HG03442 (cell line): ENCODE results near the gene FHL3.
"Not testable (repeated sequence)": the region's sequence is repeated elsewhere in the genome, so short reads cannot be mapped to it uniquely, and the experiment has no call there.

ENCODE experiments used
- ATAC-seq: cut with Tn5 transposase; IDR thresholded peaks from one replicate; pipeline ENCODE4 v1.9.1; 2021; ENCODE audit warnings: mild to moderate bottlenecking, moderate library complexity; ENCODE audit not compliant: unreplicated experiment

Gene FHL3

DNA sequence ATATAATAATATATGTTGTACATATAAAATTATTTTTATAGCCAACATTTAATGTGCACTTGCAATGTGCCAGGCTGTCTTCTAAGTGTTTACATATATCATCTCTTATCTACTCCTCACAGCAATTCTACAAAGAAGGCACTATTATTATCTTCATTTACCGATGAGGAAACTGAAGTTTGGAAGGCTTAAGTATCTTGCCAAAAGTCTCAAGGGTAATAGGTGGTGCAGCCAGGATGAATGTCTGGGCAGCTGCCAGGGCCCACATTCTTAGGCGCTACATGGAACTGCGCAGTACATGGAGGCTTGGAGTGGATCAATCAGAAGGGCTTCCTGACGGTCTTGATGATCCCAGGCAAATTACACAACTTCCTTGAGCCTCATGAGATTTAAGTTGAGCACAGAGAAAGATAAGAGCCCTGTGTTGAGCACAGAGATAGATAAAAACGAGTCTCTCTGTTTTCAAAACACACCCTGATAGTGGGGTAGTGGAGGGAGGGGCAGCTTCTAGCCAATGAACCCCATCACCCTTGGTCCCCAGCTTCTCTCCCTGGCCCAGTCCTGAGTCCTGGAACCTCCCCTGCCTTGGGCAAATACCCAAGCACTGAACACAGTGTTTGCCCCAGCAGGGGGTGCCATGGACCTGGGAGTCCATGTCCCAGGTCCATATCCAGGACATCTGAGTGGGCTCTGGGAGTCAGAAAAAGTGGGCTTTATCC is 32.1 kb upstream of the FHL3 start:
- no peak for ATAC-seq

DNA sequence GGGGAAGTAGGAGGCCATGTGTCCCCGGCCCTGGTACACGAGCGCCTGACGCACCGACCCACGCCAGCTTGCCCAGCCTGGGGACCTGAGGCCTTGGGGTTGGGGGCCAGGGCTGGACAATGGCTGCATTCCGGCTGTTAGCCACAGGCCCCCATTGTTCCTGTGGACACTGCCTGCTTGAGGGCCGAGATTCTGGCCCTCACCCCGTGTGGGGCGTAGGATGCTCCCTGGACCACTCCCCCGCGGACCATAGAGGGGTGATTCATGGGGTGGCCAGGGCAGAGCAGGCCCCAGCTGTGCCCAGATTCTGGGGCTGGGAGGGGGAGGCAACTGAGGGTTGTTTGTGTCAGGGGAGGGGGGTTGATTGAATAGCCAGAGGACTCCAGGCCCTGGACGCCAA is 29.6 kb upstream of the FHL3 start:
- ATAC-seq, result no peak

DNA sequence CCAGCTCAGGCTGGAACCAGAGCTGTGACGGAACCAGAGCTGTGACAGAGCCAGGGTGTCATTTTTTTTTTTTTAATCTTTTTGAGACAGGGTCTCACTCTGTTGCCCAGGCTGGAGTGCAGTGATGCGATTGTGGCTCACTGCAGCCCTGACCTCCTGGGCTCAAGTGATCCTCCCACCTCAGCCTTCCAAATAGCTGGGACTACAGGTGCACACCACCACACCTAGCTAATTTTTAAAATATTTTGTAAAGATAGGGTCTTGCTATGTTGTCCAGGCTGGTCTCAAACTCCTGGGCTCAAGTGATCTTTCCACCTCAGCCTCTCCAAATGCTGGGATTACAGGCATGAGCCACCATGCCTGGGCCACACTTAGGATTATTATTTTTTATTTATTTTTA is 27.7 kb upstream of the FHL3 start:
- ATAC-seq, result not testable (repeated sequence)

DNA sequence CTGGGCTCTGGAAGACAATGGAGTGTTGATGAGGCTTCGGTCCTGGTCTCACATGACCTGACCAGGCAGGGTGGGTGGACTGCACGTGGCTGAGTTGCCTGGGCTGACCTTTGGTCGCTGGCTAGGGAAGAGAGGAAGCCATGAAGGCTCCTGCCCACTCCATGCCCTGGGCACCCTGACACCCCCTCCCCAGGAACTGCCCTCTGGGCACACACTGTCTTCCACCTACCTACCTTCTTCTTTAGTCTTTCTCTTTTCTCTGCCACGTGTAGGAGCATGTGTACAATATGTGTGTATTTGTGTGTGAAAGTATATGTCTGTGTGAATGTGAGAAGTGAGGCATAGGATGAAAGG is 26.2 kb upstream of the FHL3 start:
- no peak for ATAC-seq

DNA sequence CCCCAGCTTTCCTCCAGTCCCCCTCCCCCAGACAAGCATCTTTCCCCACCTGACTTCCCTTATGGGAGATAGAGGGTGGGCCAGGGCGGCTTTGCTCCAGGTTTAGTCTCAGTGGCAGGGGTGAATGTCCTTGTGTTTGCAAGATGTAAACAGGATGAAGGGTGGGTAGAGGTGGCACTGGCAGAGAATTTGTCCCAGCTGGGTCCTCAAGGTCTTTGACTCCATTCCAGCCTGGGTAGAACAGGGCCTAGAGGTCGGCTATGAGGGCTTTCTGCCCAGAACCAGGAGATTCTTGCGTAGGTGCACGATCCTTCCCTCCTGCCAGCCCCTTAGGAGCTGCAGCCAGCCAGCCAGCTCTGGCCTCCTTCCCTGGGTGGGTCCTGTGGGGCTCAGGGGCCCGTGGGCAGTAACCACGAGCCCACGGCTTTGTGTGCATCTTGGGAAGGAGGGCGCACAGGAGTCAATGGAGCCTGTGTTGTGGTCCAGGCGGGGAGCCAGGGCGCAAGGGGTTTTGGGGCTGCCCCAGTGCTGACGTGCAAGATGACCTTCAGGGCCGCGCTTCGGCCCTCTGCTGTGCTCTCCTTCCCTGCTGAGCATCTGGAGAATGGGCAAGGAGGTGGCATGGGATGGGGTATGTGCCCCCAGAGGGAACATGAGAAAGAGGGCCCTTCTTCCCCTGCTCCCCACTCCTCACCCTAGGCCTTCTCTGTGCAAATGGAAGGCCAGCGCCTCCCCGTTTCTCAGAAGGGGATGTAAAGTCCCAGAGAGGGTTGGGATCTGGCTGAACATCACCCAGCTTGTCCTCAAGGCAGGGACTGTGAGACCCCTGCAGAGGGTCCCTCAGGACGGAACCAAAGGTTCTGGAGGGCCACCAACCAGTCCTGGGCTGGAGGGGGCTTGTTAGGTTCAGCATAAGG is 25.5 kb upstream of the FHL3 start:
- ATAC-seq, result no peak

DNA sequence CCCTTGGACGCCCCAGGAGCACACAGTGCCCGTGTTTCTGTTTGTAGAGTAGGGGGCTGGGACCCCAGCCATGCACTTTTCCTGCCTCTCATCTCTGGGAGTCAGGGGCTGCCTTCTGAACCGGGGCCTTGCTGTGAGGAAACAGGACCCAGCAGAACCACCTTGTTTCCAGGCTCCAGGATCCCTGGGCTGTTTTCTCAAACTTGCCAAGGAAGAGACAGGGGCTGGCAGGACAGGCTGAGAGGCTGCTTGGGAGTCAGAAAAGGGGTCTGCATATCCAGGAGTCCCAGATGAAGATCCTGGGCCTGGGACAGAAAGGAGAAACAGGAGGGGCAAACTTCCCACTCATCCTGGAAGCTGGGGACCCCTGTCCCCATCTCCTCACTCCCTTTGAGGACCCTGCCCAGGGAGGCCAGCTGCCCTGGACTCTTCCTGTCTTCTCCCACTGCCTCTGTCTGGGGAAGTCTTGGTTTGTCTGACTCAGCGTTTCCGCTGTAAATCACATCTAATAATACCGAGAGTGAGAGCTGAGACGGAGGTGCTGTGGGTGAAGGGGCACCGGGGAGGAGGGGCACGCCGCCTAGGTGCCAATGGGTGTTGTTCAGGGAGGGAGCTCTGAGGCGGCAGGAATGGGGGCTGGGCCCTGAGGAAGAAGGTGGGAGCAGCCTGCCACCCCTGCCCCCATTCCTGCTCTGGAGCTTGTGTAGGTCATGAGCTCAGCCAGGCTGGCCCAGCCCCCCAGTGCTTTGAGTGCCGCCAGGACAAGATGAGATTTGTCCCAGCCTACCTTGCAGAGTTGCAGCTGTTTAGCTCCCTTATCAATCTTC is 24.6 kb upstream of the FHL3 start:
- peak; percentile 51 for ATAC-seq

DNA sequence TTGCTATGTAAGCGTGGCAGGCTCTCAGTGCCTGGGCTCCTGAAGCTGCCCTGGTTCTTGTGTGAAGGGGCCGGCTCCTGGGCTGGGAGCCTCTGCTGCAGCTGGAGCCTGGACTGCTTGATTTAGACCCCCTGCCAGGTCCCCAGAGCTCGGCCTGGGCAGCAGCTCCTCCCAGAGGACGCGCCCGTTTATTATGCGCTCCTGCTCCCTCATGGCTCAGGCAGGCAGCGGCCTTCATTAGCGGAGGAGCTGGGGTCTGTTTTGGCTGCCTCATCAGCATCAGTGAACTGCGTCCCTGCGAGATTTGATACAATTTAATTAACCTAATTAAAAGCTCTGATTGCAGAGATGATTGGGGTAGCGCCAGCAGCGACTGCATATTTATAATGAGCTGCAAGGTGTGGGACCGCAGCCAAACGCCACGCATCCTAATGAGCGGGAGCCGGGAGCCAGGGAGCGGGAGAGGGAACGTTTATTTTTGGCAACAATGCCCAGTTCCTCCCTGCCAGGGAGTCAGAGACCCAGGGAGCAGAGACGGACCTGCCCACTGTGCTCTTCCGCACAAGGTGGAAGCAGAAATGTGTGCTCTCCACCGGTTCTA is 23.9 kb upstream of the FHL3 start:
- no peak for ATAC-seq

DNA sequence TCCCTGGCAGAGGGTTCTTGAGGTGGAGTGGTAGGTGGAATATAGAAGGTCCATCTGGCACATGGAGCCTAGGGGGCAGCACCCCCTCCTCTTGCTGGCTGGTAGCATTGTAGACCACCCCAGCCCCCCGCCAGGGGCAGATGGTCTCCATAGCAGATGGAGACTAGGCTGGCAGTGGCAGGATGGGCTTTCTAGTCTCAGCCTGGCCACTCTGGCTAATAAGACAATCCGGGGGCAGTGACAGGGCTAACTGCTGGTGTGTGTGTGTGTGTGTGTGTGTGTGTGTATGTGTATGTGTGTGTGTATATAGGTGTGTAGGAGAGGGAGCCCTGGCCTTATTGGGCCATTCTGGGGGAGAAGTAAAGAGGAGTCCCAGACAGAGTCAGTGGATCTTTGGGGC is 23.4 kb upstream of the FHL3 start:
- no peak for ATAC-seq

DNA sequence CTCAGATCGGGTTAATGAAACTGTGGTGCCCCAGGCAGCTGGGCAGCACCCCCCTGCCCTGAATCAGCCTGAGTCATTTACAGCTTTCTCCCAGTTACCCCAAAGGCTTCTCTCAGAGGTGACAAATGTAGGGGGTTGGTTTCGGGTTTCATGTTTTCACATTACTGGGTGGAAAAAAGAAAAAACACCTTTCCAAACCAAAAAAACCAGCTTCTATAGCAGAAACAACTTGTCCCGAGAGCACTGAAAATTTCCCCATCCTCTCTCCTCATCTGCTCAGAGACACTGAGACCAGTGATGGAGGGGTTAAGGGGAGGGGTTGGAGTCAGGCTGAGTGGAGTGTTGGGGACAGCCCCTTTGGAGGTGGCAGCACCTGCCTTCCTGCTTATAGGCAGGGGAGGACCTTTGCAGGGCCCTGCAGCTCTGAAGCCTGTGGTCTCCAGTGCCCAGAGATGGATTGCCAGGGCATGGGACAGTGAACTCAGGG is 22.8 kb upstream of the FHL3 start:
- peak; percentile 62 for ATAC-seq

DNA sequence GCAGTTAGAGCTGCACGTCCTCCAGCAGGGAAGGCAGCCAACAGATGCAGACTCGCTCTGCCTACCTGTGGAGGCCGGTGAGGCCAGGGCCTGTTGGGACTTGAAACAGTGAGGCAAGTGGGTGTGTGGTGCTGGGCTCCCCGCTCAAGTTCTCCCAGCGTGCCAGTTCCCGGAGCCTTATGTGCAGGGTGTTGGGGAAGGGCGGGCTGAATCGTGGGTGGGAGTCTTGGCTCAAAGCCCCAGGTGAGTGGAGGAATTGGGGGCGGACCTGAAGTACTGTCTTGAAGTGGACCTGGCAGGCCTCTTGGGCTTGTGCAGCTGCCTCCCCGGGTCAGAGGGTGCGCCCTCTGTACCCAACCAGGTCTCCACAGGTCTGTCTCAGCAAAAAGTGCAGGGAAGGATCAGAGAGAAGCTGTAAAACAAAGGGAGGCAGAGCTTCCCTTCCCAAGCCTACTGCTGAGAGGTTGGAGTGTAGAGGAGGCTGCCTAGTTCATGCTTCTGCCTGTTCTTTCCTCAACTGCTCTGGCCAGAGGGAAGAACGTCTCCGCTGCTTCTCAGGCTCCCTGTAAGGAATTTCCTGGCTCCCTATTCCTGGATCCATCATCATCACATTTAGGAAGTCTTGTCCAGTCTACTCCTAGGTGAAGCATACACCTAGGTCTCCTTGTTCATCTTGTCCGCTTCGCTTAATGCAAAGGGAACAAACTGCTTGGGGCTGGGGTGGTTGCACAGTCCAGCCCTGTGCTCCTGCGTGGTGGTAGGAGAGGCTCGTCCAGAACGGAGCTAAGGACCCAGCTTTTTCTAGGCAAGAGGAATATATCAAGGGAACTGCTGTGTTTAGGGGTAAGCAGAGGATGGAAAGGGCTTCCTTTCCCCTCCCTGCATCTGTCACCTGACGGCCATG is 22.1 kb upstream of the FHL3 start:
- ATAC-seq, result no peak

DNA sequence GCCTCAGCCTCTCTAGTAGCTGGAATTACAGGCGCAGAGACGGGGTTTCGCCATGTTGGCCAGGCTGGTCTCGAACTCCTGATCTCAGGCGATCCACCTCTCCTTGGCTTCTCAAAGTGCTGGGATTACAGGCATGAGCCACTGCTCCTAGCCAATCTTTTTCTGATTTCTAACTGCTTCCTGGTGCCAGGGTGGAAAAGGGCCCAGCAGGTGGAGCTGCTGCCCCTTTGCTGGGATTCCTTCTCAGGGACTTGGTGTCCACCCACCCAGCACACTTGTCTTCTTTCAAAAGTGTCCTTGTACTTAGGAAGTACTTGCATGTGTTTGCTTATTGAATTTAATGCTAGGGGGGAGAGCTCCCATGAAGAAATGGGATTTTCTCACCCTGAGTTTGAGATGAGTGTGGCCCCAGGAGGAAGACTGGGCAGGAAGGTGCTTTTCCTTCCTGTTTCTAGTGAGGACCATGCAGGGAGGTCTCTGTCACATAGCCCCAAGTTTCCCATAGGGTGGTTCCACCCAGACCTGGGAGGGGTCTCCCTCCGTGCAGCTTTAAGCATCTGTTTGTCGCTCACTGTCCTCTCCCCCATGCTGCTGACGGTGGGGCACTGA is 21.4 kb upstream of the FHL3 start:
- ATAC-seq, result no peak

DNA sequence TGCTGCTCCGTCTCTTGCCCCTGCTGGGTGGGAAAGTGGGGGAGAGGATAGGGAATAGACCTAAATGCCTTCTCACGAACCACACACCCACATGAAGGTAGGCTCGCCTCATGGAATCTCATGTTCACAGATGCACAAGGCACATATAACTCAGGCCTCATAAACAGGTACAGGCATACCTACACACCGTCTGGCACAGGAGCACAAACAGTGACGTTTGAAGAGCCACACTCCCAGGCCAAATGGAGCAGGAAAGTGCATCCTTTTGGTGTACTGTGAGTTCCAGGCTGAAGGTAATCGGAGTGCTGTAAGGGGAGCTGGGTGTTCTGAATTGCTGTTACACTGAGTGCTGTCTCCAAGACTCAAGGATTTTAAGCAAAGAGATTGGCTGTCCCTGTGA is 20.4 kb upstream of the FHL3 start:
- no peak for ATAC-seq

DNA sequence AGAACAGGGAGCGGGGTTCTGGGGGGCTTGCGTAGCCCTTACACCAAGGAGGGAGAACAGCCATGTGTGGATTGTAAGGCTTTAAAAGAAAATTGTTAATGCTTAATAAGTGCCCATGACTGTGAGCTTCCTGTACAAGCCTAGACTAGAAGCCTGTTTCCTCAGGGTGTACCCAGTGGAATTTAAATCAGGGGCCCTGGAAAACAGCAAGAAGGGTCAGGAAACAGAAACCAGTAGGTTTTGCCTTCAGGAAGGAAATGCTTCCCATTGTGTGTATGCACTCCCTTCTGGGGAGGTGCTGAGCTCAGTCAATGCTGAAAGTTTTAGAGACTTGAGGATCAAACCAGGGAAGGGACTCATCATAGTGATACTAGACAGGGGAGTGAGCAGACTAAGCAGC is 19.9 kb upstream of the FHL3 start:
- no peak for ATAC-seq

DNA sequence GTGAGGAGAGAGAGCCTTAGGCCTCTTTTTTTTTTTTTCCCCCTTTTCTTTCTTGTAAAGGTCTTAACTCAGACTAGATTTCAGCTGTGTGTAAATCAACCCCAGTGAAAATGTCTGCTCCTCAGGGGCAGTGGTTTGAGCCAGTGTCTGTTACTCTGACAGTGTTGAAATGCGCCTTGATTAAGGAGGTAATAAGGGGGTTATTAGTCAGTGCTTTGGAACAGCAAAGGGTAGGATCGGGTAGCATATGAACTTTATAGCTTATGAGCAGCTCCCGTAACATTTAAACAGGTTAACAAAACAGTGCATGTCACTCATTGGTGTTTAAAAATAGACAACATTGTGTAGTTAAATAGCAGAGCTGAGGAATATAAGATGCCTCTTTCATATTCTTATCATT is 17.5 kb upstream of the FHL3 start:
- ATAC-seq, result no peak

DNA sequence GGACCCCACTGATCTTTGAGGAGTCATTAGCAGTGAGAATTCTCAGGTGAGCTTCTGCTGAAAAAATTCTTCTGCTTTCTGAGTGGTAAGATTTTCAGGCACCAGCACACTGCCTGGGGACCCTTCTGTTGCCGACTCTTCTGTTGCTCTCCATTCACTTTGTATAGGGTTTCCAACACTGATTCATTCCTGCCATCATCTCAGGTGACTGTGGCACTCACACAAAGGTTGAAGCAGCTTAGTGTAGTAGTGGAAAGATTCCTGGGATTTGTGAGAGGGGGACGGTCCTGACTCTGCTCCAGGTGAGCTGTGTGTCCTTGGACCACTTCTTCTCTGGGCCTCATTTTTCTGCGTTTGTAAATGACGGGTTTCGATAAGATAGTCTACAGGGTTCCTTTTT is 16.7 kb upstream of the FHL3 start:
- no peak for ATAC-seq

DNA sequence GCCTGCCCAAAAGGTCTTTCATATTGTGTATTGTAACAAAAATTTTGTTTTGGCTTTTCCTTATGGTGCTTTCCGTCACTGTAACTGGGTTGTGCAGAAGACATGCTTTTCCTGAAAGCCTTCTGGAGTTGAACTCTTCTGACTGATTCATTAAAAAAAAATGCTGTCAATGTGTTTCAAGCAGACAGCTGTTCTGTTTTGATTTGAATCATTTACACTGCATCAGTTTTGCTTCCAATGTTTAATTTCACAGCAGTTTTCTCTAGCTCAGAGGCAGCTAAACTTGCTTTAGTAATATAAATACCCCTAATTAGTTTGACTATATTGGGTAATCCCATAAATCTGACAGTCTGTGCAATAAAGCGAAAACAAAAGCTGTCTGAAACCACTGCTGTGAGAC is 15.1 kb upstream of the FHL3 start:
- ATAC-seq, result no peak

DNA sequence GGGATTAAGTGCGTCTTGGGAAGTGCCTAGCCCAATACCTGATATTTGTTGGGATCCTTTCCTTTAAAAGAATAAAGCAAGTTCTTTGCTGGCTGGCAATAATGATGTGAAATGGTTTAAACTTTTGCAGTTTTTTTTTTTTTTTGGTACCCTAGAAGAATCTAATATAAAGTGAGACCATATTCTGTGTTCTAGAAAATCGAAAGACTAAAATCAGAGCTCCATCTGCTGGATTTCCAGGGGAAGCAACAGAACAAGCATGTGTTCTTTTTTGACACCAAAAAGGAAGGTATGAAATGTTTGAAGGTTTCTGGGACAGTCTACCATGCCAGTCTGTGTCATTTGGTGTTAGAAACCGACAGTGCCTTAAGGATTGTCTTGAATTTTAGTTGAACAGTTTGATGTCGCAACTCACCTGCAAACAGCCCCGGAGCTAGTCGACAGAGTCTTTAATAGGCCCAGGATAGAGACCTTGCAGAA is 13.6 kb upstream of the FHL3 start:
- no peak for ATAC-seq

DNA sequence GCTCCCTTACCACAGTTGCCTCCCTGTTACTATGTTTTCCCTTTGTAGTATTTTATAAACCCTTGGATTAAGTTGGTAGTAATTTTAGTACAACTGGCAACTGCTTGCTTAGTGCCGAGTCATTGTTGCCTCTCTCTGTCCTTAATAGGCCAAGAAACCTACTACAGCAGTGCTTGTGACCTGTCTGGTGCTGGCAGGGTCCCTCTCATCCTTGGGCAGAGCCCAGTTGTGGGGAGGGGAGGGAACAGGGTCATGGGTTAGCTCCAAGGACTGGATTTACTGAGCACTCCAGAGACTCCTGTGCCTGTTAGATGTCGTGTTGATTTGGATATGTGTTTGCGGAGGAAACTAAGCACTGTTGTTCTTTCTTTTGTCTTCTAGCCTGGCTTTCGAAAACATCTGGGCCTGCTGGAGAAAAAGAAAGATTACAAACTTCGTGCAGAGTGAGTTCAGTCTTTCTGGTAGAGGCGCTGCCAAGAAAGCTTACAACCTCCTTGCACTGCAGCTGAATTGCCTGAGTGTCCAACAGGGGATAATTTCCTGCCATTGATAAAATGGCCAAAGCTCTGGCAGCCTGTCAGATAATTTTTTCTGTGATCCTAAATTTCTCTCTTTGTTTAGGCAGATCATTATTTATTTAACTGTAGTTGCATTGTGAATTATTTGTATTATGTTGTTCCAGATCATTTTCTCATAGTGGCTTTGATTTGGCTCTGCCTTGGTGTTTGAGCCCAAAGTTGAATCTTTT is 10.8 kb upstream of the FHL3 start:
- ATAC-seq, result no peak
